CD4-positive, alpha-beta memory T cell (primary cell): Measurements from ENCODE around the gene OTOA. TPM values are rescaled to one million over a fixed set of nuclear protein-coding genes. Genes with fewer than 3 reads are reported as not detected.
A peak's percentile ranks its signal among the peaks of the same experiment; 100 is the strongest.
"Not testable (repeated sequence)": the region's sequence is repeated elsewhere in the genome, so short reads cannot be mapped to it uniquely, and the experiment has no call there.

ENCODE experiments used
- CTCF ChIA-PET: fragments of 350-600 bp; sonication (Branson Sonifier 250); formaldehyde crosslinking; loops from one replicate; lab custom pipeline; 2021; ENCODE audit warnings: inconsistent platforms; ENCODE audit not compliant: partially characterized antibody; lab: Charles Lee
- POLR2A ChIA-PET: fragments of 350-600 bp; sonication (Branson Sonifier 250); formaldehyde crosslinking; loops from one replicate; lab custom pipeline; 2021; ENCODE audit not compliant: partially characterized antibody; lab: Charles Lee
- DNase-seq, 5 donors: peaks; one replicate each; pipeline versions ENCODE4 v3.0.0 to v3.0.0-alpha.2; 2020 to 2022; ENCODE audit warnings: mixed read lengths in 1 of 5
- H3K27ac ChIP-seq: one replicate; pipeline ENCODE4 v1.7.0; 2013; ENCODE audit warnings: low read depth, low read length
- H3K27me3 ChIP-seq: 2 replicates; pipeline ENCODE4 v1.7.0; 2013; ENCODE audit warnings: mild to moderate bottlenecking, low read length, moderate library complexity; ENCODE audit not compliant: insufficient read depth
- H3K36me3 ChIP-seq: 2 replicates; pipeline ENCODE4 v1.7.0; 2013; ENCODE audit warnings: mild to moderate bottlenecking, low read length, moderate library complexity; ENCODE audit not compliant: insufficient read depth
- H3K4me1 ChIP-seq: 2 replicates; pipeline ENCODE4 v1.7.0; 2013; ENCODE audit warnings: mild to moderate bottlenecking, low read length, moderate library complexity; ENCODE audit not compliant: insufficient read depth
- H3K4me3 ChIP-seq, 2 donors: one replicate each; pipeline ENCODE4 v1.7.0; 2013; ENCODE audit warnings: low read length in 2 of 2, mild to moderate bottlenecking in 1 of 2
- H3K9me3 ChIP-seq, 2 donors: one replicate each; pipeline ENCODE4 v1.7.0; 2013; ENCODE audit warnings: low read length in 2 of 2, control low read depth in 1 of 2; ENCODE audit not compliant: control insufficient read depth in 1 of 2
- H3K27ac Mint-ChIP-seq, 7 donors: one replicate each; pipeline ENCODE4 v1.8.0; 2020 to 2021; ENCODE audit warnings: mixed read lengths in 7 of 7, mild to moderate bottlenecking in 6 of 7, inconsistent platforms in 3 of 7, moderate library complexity in 3 of 7
- H3K27me3 Mint-ChIP-seq, 2 donors: one replicate each; pipeline ENCODE4 v1.8.0; 2020 to 2021; ENCODE audit warnings: mixed read lengths in 2 of 2
- H3K36me3 Mint-ChIP-seq, 2 donors: one replicate each; pipeline ENCODE4 v1.8.0; 2020 to 2021; ENCODE audit warnings: mixed read lengths in 2 of 2, inconsistent platforms in 1 of 2, mild to moderate bottlenecking in 1 of 2
- H3K4me1 Mint-ChIP-seq, 4 donors: one replicate each; pipeline ENCODE4 v1.8.0; 2020 to 2021; ENCODE audit warnings: mixed read lengths in 4 of 4, mild to moderate bottlenecking in 1 of 4
- H3K4me3 Mint-ChIP-seq, 8 donors: one replicate each; pipeline ENCODE4 v1.8.0; 2020 to 2021; ENCODE audit warnings: mixed read lengths in 8 of 8, mild to moderate bottlenecking in 7 of 8, moderate library complexity in 6 of 8, inconsistent platforms in 3 of 8
- H3K9me3 Mint-ChIP-seq, 8 donors: one replicate each; pipeline ENCODE4 v1.8.0; 2020 to 2021; ENCODE audit warnings: mixed read lengths in 8 of 8, mild to moderate bottlenecking in 5 of 8, inconsistent platforms in 3 of 8, moderate library complexity in 1 of 8
- intact Hi-C: fragments of 100-400 bp; cut with micrococcal nuclease; formaldehyde crosslinking; loops from one replicate; pipeline ENCODE4 v1.15.1; 2023
- polyA plus RNA-seq, 2 donors: library from polyadenylated mRNA; unstranded; fragments of 300-500 nt; fragmentation: Illumina TruSeq; gene quantifications; one replicate each; pipeline ENCODE4 v1.2.3, GENCODE V29; 2021
- total RNA-seq, 2 experiments: library from RNA; stranded (reverse); gene quantifications; one replicate each; pipeline ENCODE4 v1.2.3, GENCODE V29; 2021

The OTOA gene
- total and polyA plus RNA-seq, 4 experiments from 2014 or later: 0.11 to 0.17 TPM; not detected in 2

GRCh38 chr16:21645261-21645721 lies 18.5 kb upstream of the OTOA start:
- POLR2A ChIA-PET: interaction anchor here (0.7 to 3.3 kb wide), 14 partner anchors 8 to 546 kb away, joined by 3 to 26 read pairs (median 8); partner anchors contain the start of gene METTL9
- Mint-ChIP-seq H3K27me3 (no peaks in the 10 kb centered on the region), H3K27ac (peak overlapping the region; percentile 91 to 98 (median 95)), H3K4me1 (peaks cover 31 to 63% (median 47%) of the 10 kb centered on the region in 4 donors), H3K36me3 (peaks cover 0 to 4% of the 10 kb centered on the region in 2 donors), H3K9me3 (no peaks in the 10 kb centered on the region), H3K4me3 (peak overlapping the region; percentile 79 to 96 (median 84))
- H3K27me3 ChIP-seq: no peaks in the 10 kb centered on the region
- intact Hi-C loops: loop anchor here (2.0 kb wide), 1 partner anchor 46 kb away; the partner anchor contains the start of gene METTL9
- no peaks in the 10 kb centered on the region for H3K36me3 ChIP-seq
- peaks cover 62% of the 10 kb centered on the region for H3K4me1 ChIP-seq
- DNase-seq: peak; percentile 61 to 76 (median 66)
- no peaks in the 10 kb centered on the region for H3K9me3 ChIP-seq
- CTCF ChIA-PET: interaction anchor here (0.9 to 6.9 kb wide), 11 partner anchors 11 to 1416 kb away, joined by 3 to 83 read pairs (median 4); no protein-coding TSS in a partner anchor
- peak overlapping the region; percentile 39 to 49 for H3K4me3 ChIP-seq
- H3K27ac ChIP-seq: peak overlapping the region; percentile 61

GRCh38 chr16:21646091-21646490 lies 17.7 kb upstream of the OTOA start:
- Mint-ChIP-seq H3K27me3 (no peaks in the 10 kb centered on the region), H3K4me3 (peak overlapping the region; percentile 17 to 96 (median 85)), H3K36me3 (no peaks in the 10 kb centered on the region), H3K9me3 (no peaks in the 10 kb centered on the region), H3K4me1 (peaks cover 31 to 61% (median 45%) of the 10 kb centered on the region in 4 donors), H3K27ac (peak overlapping the region; percentile 91 to 98 (median 95))
- Histone ChIP-seq H3K36me3 (no peaks in the 10 kb centered on the region), H3K27ac (peak overlapping the region; percentile 61), H3K4me1 (peaks cover 60% of the 10 kb centered on the region), H3K9me3 (no peaks in the 10 kb centered on the region), H3K4me3 (peak overlapping the region; percentile 39 to 49), H3K27me3 (no peaks in the 10 kb centered on the region)
- no peak for DNase-seq
- intact Hi-C loops: loop anchor here (2.0 kb wide), 1 partner anchor 15 kb away; no protein-coding TSS in a partner anchor
- ChIA-PET POLR2A (interaction anchor here (0.9 to 3.3 kb wide), 15 partner anchors 8 to 712 kb away, joined by 3 to 26 read pairs (median 7); partner anchors contain the start of gene METTL9), CTCF (interaction anchor here (1.1 to 6.9 kb wide), 9 partner anchors 10 to 543 kb away, joined by 3 to 83 read pairs (median 7); no protein-coding TSS in a partner anchor)

GRCh38 chr16:21646721-21647561 lies 16.8 kb upstream of the OTOA start:
- CTCF ChIA-PET: interaction anchor here (1.2 to 6.9 kb wide), 3 partner anchors 9 to 61 kb away, joined by 3 to 83 read pairs (median 31); no protein-coding TSS in a partner anchor
- POLR2A ChIA-PET: interaction anchor here (0.6 to 3.3 kb wide), 10 partner anchors 9 to 711 kb away, joined by 3 to 26 read pairs (median 8); partner anchors contain the start of genes METTL9 and UQCRC2
- H3K36me3 Mint-ChIP-seq: no peaks in the 10 kb centered on the region
- no peaks in the 10 kb centered on the region for H3K9me3 Mint-ChIP-seq
- Histone ChIP-seq H3K27me3 (no peaks in the 10 kb centered on the region), H3K36me3 (no peaks in the 10 kb centered on the region), H3K9me3 (no peaks in the 10 kb centered on the region), H3K27ac (peak overlapping the region; percentile 61), H3K4me3 (peak overlapping the region in 1 of 2 donors; percentile 4), H3K4me1 (peaks cover 60% of the 10 kb centered on the region)
- H3K4me1 Mint-ChIP-seq: peaks cover 32 to 66% (median 49%) of the 10 kb centered on the region in 4 donors
- intact Hi-C loops: loop anchor here (2.0 kb wide), 1 partner anchor 14 kb away; no protein-coding TSS in a partner anchor
- peak overlapping the region; percentile 91 to 98 (median 95) for H3K27ac Mint-ChIP-seq
- no peaks in the 10 kb centered on the region for H3K27me3 Mint-ChIP-seq
- H3K4me3 Mint-ChIP-seq: peak overlapping the region; percentile 68 to 96 (median 81)
- peak; percentile 73 to 89 (median 79) for DNase-seq

- Mint-ChIP-seq H3K27me3 (no peaks in the 10 kb centered on the region), H3K27ac (peak overlapping the region; percentile 91 to 98 (median 95)), H3K4me1 (peaks cover 34 to 66% (median 49%) of the 10 kb centered on the region in 4 donors), H3K4me3 (peak overlapping the region in 7 of 8 donors; percentile 25 to 90 (median 68)), H3K9me3 (no peaks in the 10 kb centered on the region), H3K36me3 (peaks cover 0 to 1% of the 10 kb centered on the region in 2 donors)
- peak overlapping the region; percentile 61 for H3K27ac ChIP-seq
- ChIA-PET POLR2A (interaction anchor here (0.7 to 3.3 kb wide), 8 partner anchors 10 to 544 kb away, joined by 3 to 19 read pairs (median 6); no protein-coding TSS in a partner anchor), CTCF (interaction anchor here (0.8 to 6.9 kb wide), 4 partner anchors 8 to 58 kb away, joined by 3 to 83 read pairs (median 12); no protein-coding TSS in a partner anchor)
- no peaks in the 10 kb centered on the region for H3K9me3 ChIP-seq
- H3K4me1 ChIP-seq: peaks cover 60% of the 10 kb centered on the region
- no peaks in the 10 kb centered on the region for H3K27me3 ChIP-seq
- H3K36me3 ChIP-seq: no peaks in the 10 kb centered on the region
- no peak for DNase-seq
- H3K4me3 ChIP-seq: no peak overlapping the region
- intact Hi-C loops: loop anchor here (2.0 kb wide), 1 partner anchor 13 kb away; no protein-coding TSS in a partner anchor
Observed at GRCh38 chr16:21647562-21648164, 16.1 kb upstream of the OTOA start.

- H3K9me3 Mint-ChIP-seq, DNase-seq, H3K27me3 Mint-ChIP-seq, H3K9me3 ChIP-seq, H3K27me3 ChIP-seq, H3K27ac Mint-ChIP-seq, H3K36me3 ChIP-seq, H3K4me3 Mint-ChIP-seq, H3K27ac ChIP-seq, H3K4me3 ChIP-seq, H3K36me3 Mint-ChIP-seq: not testable (repeated sequence)
- peaks cover 47% of the 10 kb centered on the region for H3K4me1 ChIP-seq
- peaks cover 35 to 61% (median 48%) of the 10 kb centered on the region in 4 donors for H3K4me1 Mint-ChIP-seq
- CTCF ChIA-PET: interaction anchor here (1.0 to 6.9 kb wide), 7 partner anchors 6 to 65 kb away, joined by 3 to 83 read pairs (median 6); partner anchors contain the start of gene OTOA
- intact Hi-C loops: loop anchor here (10.0 kb wide), 1 partner anchor 155 kb away; no protein-coding TSS in a partner anchor
- POLR2A ChIA-PET: interaction anchor here (1.1 to 2.1 kb wide), 3 partner anchors 7 to 23 kb away, joined by 4 to 9 read pairs (median 5); no protein-coding TSS in a partner anchor
Observed at GRCh38 chr16:21649826-21650406, 13.9 kb upstream of the OTOA start.

- Mint-ChIP-seq H3K36me3 (peaks cover 0 to 13% of the 10 kb centered on the region in 2 donors), H3K4me1 (peaks cover 33 to 58% (median 44%) of the 10 kb centered on the region in 4 donors), H3K27ac (peak overlapping the region in 3 of 7 donors; percentile 16 to 79 (median 70)), H3K27me3 (no peaks in the 10 kb centered on the region), H3K9me3 (no peaks in the 10 kb centered on the region), H3K4me3 (no peak overlapping the region)
- H3K36me3 ChIP-seq: peaks cover 8% of the 10 kb centered on the region
- DNase-seq: no peak
- CTCF ChIA-PET: interaction anchor here (1.0 to 4.1 kb wide), 6 partner anchors 9 to 66 kb away, joined by 3 to 21 read pairs (median 5); partner anchors contain the start of gene OTOA
- POLR2A ChIA-PET: interaction anchor here (1.1 kb wide), 2 partner anchors 11 to 24 kb away, joined by 4 read pairs; no protein-coding TSS in a partner anchor
- intact Hi-C loops: loop anchor here (10.0 kb wide), 1 partner anchor 154 kb away; no protein-coding TSS in a partner anchor
- no peaks in the 10 kb centered on the region for H3K27me3 ChIP-seq
- no peaks in the 10 kb centered on the region for H3K9me3 ChIP-seq
- H3K27ac ChIP-seq: no peak overlapping the region
- H3K4me3 ChIP-seq: no peak overlapping the region
- peaks cover 43% of the 10 kb centered on the region for H3K4me1 ChIP-seq
Observed at GRCh38 chr16:21650521-21650920, 13.2 kb upstream of the OTOA start.
